Endothelial cell of umbilical vein (primary cell): Measurements from ENCODE around the gene KCTD16.

ENCODE experiments used
- EZH2 ChIP-seq: IDR thresholded peaks from 2 replicates; pipeline ENCODE4 v1.6.1; 2012; ENCODE audit warnings: borderline replicate concordance, low read depth, mild to moderate bottlenecking, moderate library complexity, low read length, inconsistent platforms; ENCODE audit not compliant: severe bottlenecking
- MYC ChIP-seq: IDR thresholded peaks from one replicate; pipeline ENCODE4 v1.6.1; 2011; ENCODE audit warnings: mild to moderate bottlenecking, low read depth, low read length
- POLR2AphosphoS5 ChIP-seq: IDR thresholded peaks from 2 replicates; pipeline ENCODE4 v1.6.1; 2012; ENCODE audit warnings: low read depth, mild to moderate bottlenecking, control low read depth, low read length, moderate library complexity; ENCODE audit not compliant: insufficient read depth
- TF ChIP-seq, protein P1 (sequence below), 2 donors: IDR thresholded peaks; 1 replicate in 1 of 2; 2 replicates in 1 of 2; pipeline ENCODE4 v1.5.1; 2011; ENCODE audit warnings: low read length in 2 of 2, mild to moderate bottlenecking in 2 of 2, moderate library complexity in 2 of 2, control low read depth in 1 of 2, inconsistent platforms in 1 of 2, low read depth in 1 of 2; ENCODE audit not compliant: insufficient read depth in 1 of 2; ENCODE audit errors: extremely low read depth in 1 of 2

DNA sequence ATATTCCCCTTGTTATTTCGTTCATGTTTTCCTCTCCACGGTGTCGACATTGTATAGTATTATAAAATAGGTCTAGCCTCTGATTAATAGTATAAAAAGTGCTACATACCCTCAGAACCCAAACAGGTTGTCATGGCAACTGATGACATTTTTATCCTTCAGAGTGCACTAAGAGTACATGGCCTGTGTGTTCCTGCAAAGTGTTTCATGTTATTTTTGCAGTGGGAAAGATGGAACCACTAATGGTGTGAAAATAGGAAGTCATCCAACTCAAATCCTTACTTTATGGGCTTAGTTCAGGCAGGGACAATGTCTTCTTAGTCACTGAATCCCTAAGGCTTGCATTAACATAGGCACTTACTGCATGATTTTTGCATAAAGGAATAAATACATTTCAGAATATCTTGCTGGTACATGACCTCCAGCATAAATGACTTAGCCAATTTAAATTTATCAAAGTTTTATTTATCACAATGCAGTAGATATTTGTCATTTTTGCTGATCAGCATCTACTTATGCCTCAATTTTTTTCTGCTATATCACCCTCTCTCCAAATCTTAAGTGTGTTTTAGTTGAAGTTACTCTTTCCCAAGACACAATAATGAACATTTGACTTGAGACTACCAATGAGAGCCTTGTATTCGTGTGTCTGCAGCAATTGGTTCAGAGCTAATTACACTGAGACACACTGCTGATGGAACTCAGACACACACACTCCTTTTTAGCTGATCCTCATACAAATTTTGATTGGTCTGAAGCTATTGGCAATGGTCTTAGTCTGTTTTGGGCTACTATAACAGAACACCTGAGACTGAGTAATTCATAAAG lies 243.7 kb downstream of the KCTD16 start:
- TF ChIP-seq MYC (no peak), EZH2 (no peak), POLR2AphosphoS5 (no peak)
- TF ChIP-seq, protein P1, sequence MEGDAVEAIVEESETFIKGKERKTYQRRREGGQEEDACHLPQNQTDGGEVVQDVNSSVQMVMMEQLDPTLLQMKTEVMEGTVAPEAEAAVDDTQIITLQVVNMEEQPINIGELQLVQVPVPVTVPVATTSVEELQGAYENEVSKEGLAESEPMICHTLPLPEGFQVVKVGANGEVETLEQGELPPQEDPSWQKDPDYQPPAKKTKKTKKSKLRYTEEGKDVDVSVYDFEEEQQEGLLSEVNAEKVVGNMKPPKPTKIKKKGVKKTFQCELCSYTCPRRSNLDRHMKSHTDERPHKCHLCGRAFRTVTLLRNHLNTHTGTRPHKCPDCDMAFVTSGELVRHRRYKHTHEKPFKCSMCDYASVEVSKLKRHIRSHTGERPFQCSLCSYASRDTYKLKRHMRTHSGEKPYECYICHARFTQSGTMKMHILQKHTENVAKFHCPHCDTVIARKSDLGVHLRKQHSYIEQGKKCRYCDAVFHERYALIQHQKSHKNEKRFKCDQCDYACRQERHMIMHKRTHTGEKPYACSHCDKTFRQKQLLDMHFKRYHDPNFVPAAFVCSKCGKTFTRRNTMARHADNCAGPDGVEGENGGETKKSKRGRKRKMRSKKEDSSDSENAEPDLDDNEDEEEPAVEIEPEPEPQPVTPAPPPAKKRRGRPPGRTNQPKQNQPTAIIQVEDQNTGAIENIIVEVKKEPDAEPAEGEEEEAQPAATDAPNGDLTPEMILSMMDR (IDR thresholded peaks at IDR 0.05; ENCODE audit: extremely low read depth in 1 of 2, insufficient read depth in 1 of 2, low read depth in 1 of 2, low read length in 2 of 2), result no peak
